Measurements from ENCODE around the gene OSBPL9. TPM values are rescaled to one million over a fixed set of nuclear protein-coding genes. Genes with fewer than 3 reads are reported as not detected.

The OSBPL9 gene
- total and polyA plus RNA-seq, 9 of the 15 experiments (the other 6 are each of a cell fraction or from before 2014, with no cell fraction given), result 43.9 to 217 (median 170) TPM

- H3K79me2 ChIP-seq (ENCODE audit: control insufficient read depth, insufficient read depth, low read length), result no peaks in the 10 kb centered on the region
- H3K36me3 ChIP-seq (ENCODE audit: control insufficient read depth, insufficient read depth, low read length), result no peaks in the 10 kb centered on the region; the same call in 2 of the 3 replicates
- no peaks in the 10 kb centered on the region for H4K20me1 ChIP-seq (replicated peaks; ENCODE audit: control insufficient read depth, insufficient read depth, low read length)
- peak; percentile 76 for ATAC-seq
- 4% methylated on average over 3 of the region's 3 CpGs for WGBS (ENCODE audit: insufficient coverage, low coverage, missing lambda C conversion rate)
- peak in 2 of 4 experiments; percentile 34 to 71 for DNase-seq (ENCODE audit: extremely low read depth in 1 of 4, low spot score in 3 of 4)
- no peak overlapping the region for H3K4me3 ChIP-seq
- ChIA-PET POLR2A (interaction anchor here (0.6 kb wide), 1 partner anchor 13 kb away, joined by 3 read pairs; no protein-coding TSS in a partner anchor), CTCF (ENCODE audit: low intra/inter-chr PET ratio) (no interaction called here)
- H3K27ac ChIP-seq (ENCODE audit: extremely low read depth, low read depth, low read length), result 0 out of 3 replicates have a peak overlapping the region, but pooled peaks have one; percentile 1
- no TSS peak for BruUV-seq (replicated peaks)
- H3K9me3 ChIP-seq (replicated peaks; ENCODE audit: control insufficient read depth, insufficient read depth, low read depth, low read length), result no peaks in the 10 kb centered on the region
- no peak overlapping the region for H3K4me2 ChIP-seq (ENCODE audit: insufficient read depth, low read length)
- H3K9ac ChIP-seq (ENCODE audit: insufficient read depth in 1 of 2, low read depth in 2 of 2, low read length in 2 of 2), result no peak overlapping the region
- peaks cover 6 to 17% of the 10 kb centered on the region in 2 experiments; a peak in 3 of 5 replicates for H3K4me1 ChIP-seq (replicated peaks in 1 of 2; ENCODE audit: control insufficient read depth in 2 of 2, insufficient read depth in 2 of 2, low read length in 2 of 2)
- no peak overlapping the region for H2AFZ ChIP-seq (ENCODE audit: low read depth, low read length)
- H3K9me1 ChIP-seq (ENCODE audit: control insufficient read depth, insufficient read depth, low read length), result no peaks in the 10 kb centered on the region
- FAIRE-seq, result peak; percentile 62
- in situ Hi-C loops (cut with MboI), result no loop called here
- intact Hi-C loops (cut with micrococcal nuclease), result no loop called here
- H3K27me3 ChIP-seq (ENCODE audit: control insufficient read depth in 2 of 2, insufficient read depth in 2 of 2, low read length in 2 of 2), result no peaks in the 10 kb centered on the region
- no peak for TF ChIP-seq ZBTB5 (IDR thresholded peaks at IDR 0.05)
- 0 out of 4 replicates have a peak, but pooled peaks of 1 of the 2 experiments have one; percentile 24 for TF ChIP-seq MAZ (CRISPR knock-in tag; conservative IDR thresholded peaks at IDR 0.05 in 1 of 2, IDR thresholded peaks at IDR 0.05 in 1 of 2)
- peak; percentile 65 for TF ChIP-seq SMARCA4 (IDR thresholded peaks at IDR 0.05)
- peak; percentile 80 for TF ChIP-seq NCOR1 (IDR thresholded peaks at IDR 0.05)
- peak; percentile 36; the same call in 1 of the 2 replicates for TF ChIP-seq MECOM (CRISPR knock-in tag; IDR thresholded peaks at IDR 0.05)
- TF ChIP-seq SMARCE1 (IDR thresholded peaks at IDR 0.05), result peak; percentile 79
- no peak for TF ChIP-seq KLF1 (tag; IDR thresholded peaks at IDR 0.05)
- TF ChIP-seq MEF2D (tag; conservative IDR thresholded peaks at IDR 0.05; ENCODE audit: low read depth), result peak; percentile 93
- TF ChIP-seq POLR2AphosphoS5 (IDR thresholded peaks at IDR 0.05; ENCODE audit: control insufficient read depth, insufficient read depth, low read depth, low read length), result no peak
- TF ChIP-seq SMARCA5 (IDR thresholded peaks at IDR 0.05), result no peak
- peak; percentile 87 for TF ChIP-seq ATF3 (IDR thresholded peaks at IDR 0.05)
- no peak for TF ChIP-seq ATF3 (CRISPR knock-in tag; conservative IDR thresholded peaks at IDR 0.05)
- peak; percentile 62 for TF ChIP-seq CBFA2T2 (conservative IDR thresholded peaks at IDR 0.05)
- TF ChIP-seq TEAD1 (CRISPR knock-in tag; IDR thresholded peaks at IDR 0.05), result peak in 1 of 2 experiments; percentile 31; a peak in 2 of 4 replicates
- peak; percentile 61 to 67; a peak in 2 of 4 replicates for TF ChIP-seq KDM1A (IDR thresholded peaks at IDR 0.05)
- peak; percentile 71 for TF ChIP-seq HDAC3 (IDR thresholded peaks at IDR 0.05; ENCODE audit: borderline replicate concordance, partially characterized antibody)
- TF ChIP-seq ZNF584 (CRISPR knock-in tag; IDR thresholded peaks at IDR 0.05; ENCODE audit: low read depth), result no peak
- TF ChIP-seq ATF2 (CRISPR knock-in tag; IDR thresholded peaks at IDR 0.05), result no peak
- TF ChIP-seq NFIX (CRISPR knock-in tag; IDR thresholded peaks at IDR 0.05; ENCODE audit: low read depth), result no peak
- TF ChIP-seq NFE2 (IDR thresholded peaks at IDR 0.05; ENCODE audit: low read depth), result 0 out of 2 replicates have a peak, but pooled peaks have one; percentile 13
- TF ChIP-seq SOX6 (IDR thresholded peaks at IDR 0.05), result 0 out of 2 replicates have a peak, but pooled peaks have one; percentile 7
Observed at GRCh38 chr1:51661081-51661518, 44.2 kb downstream of the OSBPL9 start.
